ENCODE measurements around the gene SLC8A3. TPM values are rescaled to one million over a fixed set of nuclear protein-coding genes. Genes with fewer than 3 reads are reported as not detected.

Gene SLC8A3
- total and polyA plus RNA-seq, 2 donors (not counting 3 experiments of a cell fraction or from before 2014, with no cell fraction given) = not detected

- Histone ChIP-seq H3K9me3 (replicated peaks; ENCODE audit: control insufficient read depth, insufficient read depth, low read length) (no peaks in the 10 kb centered on the region), H2AFZ (ENCODE audit: low read depth, low read length) (no peak overlapping the region), H3K79me2 (ENCODE audit: control insufficient read depth, insufficient read depth, low read length) (no peaks in the 10 kb centered on the region), H3K9ac (replicated peaks; ENCODE audit: extremely low read depth, insufficient read depth, low read length) (no peak overlapping the region), H3K36me3 (ENCODE audit: control insufficient read depth in 2 of 2, extremely low read depth in 1 of 2, insufficient read depth in 2 of 2, low read length in 2 of 2) (no peaks in the 10 kb centered on the region), H3K4me3 (replicated peaks in 1 of 3; ENCODE audit: insufficient read depth in 1 of 3, low read depth in 1 of 3, low read length in 3 of 3) (no peak overlapping the region), H3K27me3 (ENCODE audit: control insufficient read depth in 2 of 2, insufficient read depth in 2 of 2, low read length in 2 of 2) (peaks cover 3 to 4% of the 10 kb centered on the region in 2 experiments), H3K9me1 (replicated peaks; ENCODE audit: control insufficient read depth, extremely low read depth, insufficient read depth, low read length) (no peaks in the 10 kb centered on the region), H3K4me2 (ENCODE audit: insufficient read depth, low read length) (no peak overlapping the region), H3K27ac (ENCODE audit: insufficient read depth, low read depth, low read length) (no peak overlapping the region), H3K4me1 (ENCODE audit: control insufficient read depth, extremely low read depth, insufficient read depth, low read length) (peaks cover 15% of the 10 kb centered on the region), H4K20me1 (replicated peaks; ENCODE audit: control insufficient read depth, extremely low read depth, insufficient read depth, low read length) (no peaks in the 10 kb centered on the region)
- TF ChIP-seq POLR2AphosphoS5 (IDR thresholded peaks at IDR 0.05; ENCODE audit: insufficient read depth, low read depth, low read length) = no peak
- TF ChIP-seq MYC (IDR thresholded peaks at IDR 0.05; ENCODE audit: low read depth, low read length) = no peak
- no peak for TF ChIP-seq JUN (IDR thresholded peaks at IDR 0.05; ENCODE audit: borderline replicate concordance, insufficient read depth, insufficient read length, low read depth)
- TF ChIP-seq GATA2 (IDR thresholded peaks at IDR 0.05; ENCODE audit: insufficient read depth, insufficient read length, low read depth, low read length) = no peak
- BruUV-seq (replicated peaks) = no TSS peak
- dilution Hi-C loops (cut with MboI; ENCODE audit: extremely low pct_ligation_motif_present, low sequenced_read_pairs) = no loop called here
- DNase-seq (ENCODE audit: low read depth, low spot score) (no peak), FAIRE-seq (no peak)
- ChIA-PET CTCF (no interaction called here), POLR2A (no interaction called here)
- intact Hi-C loops (cut with micrococcal nuclease) = loop anchor here (10.0 kb wide), 1 partner anchor 381 kb away; no protein-coding TSS in a partner anchor
These were observed 4.8 kb downstream of the SLC8A3 start for GRCh38 chr14:70183991-70184390.

- dilution Hi-C loops (cut with MboI; ENCODE audit: extremely low pct_ligation_motif_present, low sequenced_read_pairs) (no loop called here), intact Hi-C loops (cut with micrococcal nuclease) (loop anchor here (10.0 kb wide), 1 partner anchor 384 kb away; no protein-coding TSS in a partner anchor)
- H2AFZ ChIP-seq (ENCODE audit: low read depth, low read length) = no peak overlapping the region
- H3K9ac ChIP-seq (replicated peaks; ENCODE audit: extremely low read depth, insufficient read depth, low read length) = no peak overlapping the region
- no peaks in the 10 kb centered on the region for H3K36me3 ChIP-seq (ENCODE audit: control insufficient read depth in 2 of 2, extremely low read depth in 1 of 2, insufficient read depth in 2 of 2, low read length in 2 of 2)
- H3K27ac ChIP-seq (ENCODE audit: insufficient read depth, low read depth, low read length) = no peak overlapping the region
- POLR2A ChIA-PET = no interaction called here
- no peaks in the 10 kb centered on the region for H4K20me1 ChIP-seq (replicated peaks; ENCODE audit: control insufficient read depth, extremely low read depth, insufficient read depth, low read length)
- TF ChIP-seq POLR2A (IDR thresholded peaks at IDR 0.05; ENCODE audit: low read depth, low read length) (no peak), JUN (IDR thresholded peaks at IDR 0.05; ENCODE audit: borderline replicate concordance, insufficient read depth, insufficient read length, low read depth) (no peak), FOS (IDR thresholded peaks at IDR 0.05; ENCODE audit: borderline replicate concordance, insufficient read depth, low read length) (no peak), CTCF (IDR thresholded peaks at IDR 0.05; ENCODE audit: extremely low read depth in 1 of 2, insufficient read depth in 1 of 2, low read depth in 1 of 2, low read length in 2 of 2) (no peak), EZH2 (IDR thresholded peaks at IDR 0.05; ENCODE audit: borderline replicate concordance, low read depth, low read length, severe bottlenecking) (no peak), MYC (IDR thresholded peaks at IDR 0.05; ENCODE audit: low read depth, low read length) (no peak), MAX (IDR thresholded peaks at IDR 0.05; ENCODE audit: insufficient read depth, insufficient read length) (no peak), POLR2AphosphoS5 (IDR thresholded peaks at IDR 0.05; ENCODE audit: insufficient read depth, low read depth, low read length) (no peak), GATA2 (IDR thresholded peaks at IDR 0.05; ENCODE audit: insufficient read depth, insufficient read length, low read depth, low read length) (no peak)
- H3K9me1 ChIP-seq (replicated peaks; ENCODE audit: control insufficient read depth, extremely low read depth, insufficient read depth, low read length) = no peaks in the 10 kb centered on the region
- H3K27me3 ChIP-seq (ENCODE audit: control insufficient read depth in 2 of 2, insufficient read depth in 2 of 2, low read length in 2 of 2) = peaks cover 0 to 4% of the 10 kb centered on the region in 2 experiments
- no TSS peak for BruUV-seq (replicated peaks)
- FAIRE-seq = no peak
- H3K9me3 ChIP-seq (replicated peaks; ENCODE audit: control insufficient read depth, insufficient read depth, low read length) = no peaks in the 10 kb centered on the region
- no peak overlapping the region for H3K4me3 ChIP-seq (replicated peaks in 1 of 3; ENCODE audit: insufficient read depth in 1 of 3, low read depth in 1 of 3, low read length in 3 of 3)
- H3K4me2 ChIP-seq (ENCODE audit: insufficient read depth, low read length) = no peak overlapping the region
- no peaks in the 10 kb centered on the region for H3K79me2 ChIP-seq (ENCODE audit: control insufficient read depth, insufficient read depth, low read length)
- no peaks in the 10 kb centered on the region for H3K4me1 ChIP-seq (ENCODE audit: control insufficient read depth, extremely low read depth, insufficient read depth, low read length)
- no peak for DNase-seq (ENCODE audit: low read depth, low spot score)
- CTCF ChIA-PET = no interaction called here
These were observed 7.5 kb downstream of the SLC8A3 start for GRCh38 chr14:70181276-70181675.

Data from endothelial cell of umbilical vein (primary cell).